GM18870 (cell line): ENCODE data around the gene SLC2A10.

Experiments
- ATAC-seq: cut with Tn5 transposase; IDR thresholded peaks from one replicate; pipeline ENCODE4 v1.9.1; 2021; ENCODE audit warnings: moderate library complexity; ENCODE audit not compliant: unreplicated experiment

Gene SLC2A10

GRCh38 chr20:46725186-46726165, 16.0 kb downstream of the SLC2A10 start:
- no peak for ATAC-seq

- no peak for ATAC-seq
Measured at GRCh38 chr20:46731770-46732169, 22.3 kb downstream of the SLC2A10 start.

GRCh38 chr20:46735436-46735835, 26.0 kb downstream of the SLC2A10 start:
- ATAC-seq = no peak

- no peak for ATAC-seq
Measured at GRCh38 chr20:46739431-46740213, 30.2 kb downstream of the SLC2A10 start.

- ATAC-seq = no peak
Measured at GRCh38 chr20:46740214-46740609, 30.8 kb downstream of the SLC2A10 start.

GRCh38 chr20:46741924-46742668, 32.6 kb downstream of the SLC2A10 start:
- ATAC-seq = no peak

GRCh38 chr20:46742669-46743045, 33.2 kb downstream of the SLC2A10 start:
- no peak for ATAC-seq

- ATAC-seq = no peak
Measured at GRCh38 chr20:46743088-46743487, 33.6 kb downstream of the SLC2A10 start.

- no peak for ATAC-seq
Measured at GRCh38 chr20:46746956-46747526, 37.6 kb downstream of the SLC2A10 start.

- no peak for ATAC-seq
Measured at GRCh38 chr20:46749147-46749546, 39.7 kb downstream of the SLC2A10 start.

GRCh38 chr20:46751856-46752255, 42.4 kb downstream of the SLC2A10 start:
- ATAC-seq = no peak

GRCh38 chr20:46752728-46753127, 43.3 kb downstream of the SLC2A10 start:
- no peak for ATAC-seq

GRCh38 chr20:46755483-46756413, 46.3 kb downstream of the SLC2A10 start:
- no peak for ATAC-seq

- ATAC-seq = no peak
Measured at GRCh38 chr20:46756419-46756818, 47.0 kb downstream of the SLC2A10 start.

GRCh38 chr20:46757135-46757534, 47.7 kb downstream of the SLC2A10 start:
- ATAC-seq = no peak

- no peak for ATAC-seq
Measured at GRCh38 chr20:46757754-46758678, 48.6 kb downstream of the SLC2A10 start.

GRCh38 chr20:46758929-46759669, 49.6 kb downstream of the SLC2A10 start:
- ATAC-seq = no peak

GRCh38 chr20:46761566-46761965, 52.1 kb downstream of the SLC2A10 start:
- ATAC-seq = no peak
